Sigmoid colon (tissue), 7 donors: ENCODE results near the gene SUPT3H. TPM values are rescaled to one million over a fixed set of nuclear protein-coding genes. Genes with fewer than 3 reads are reported as not detected.

Experiments
- DNase-seq: peaks from one replicate; pipeline ENCODE4 v3.0.0-alpha.2; 2019
- H3K27ac ChIP-seq, 4 donors: fragments of 200-600 bp; sonication (generic); one replicate each; pipeline ENCODE4 v1.5.1; 2016 to 2019; ENCODE audit warnings: mild to moderate bottlenecking in 1 of 4
- H3K27me3 ChIP-seq, 3 donors: fragments of 200-600 bp; sonication (generic); one replicate each; pipeline ENCODE4 v1.5.1; 2019; ENCODE audit warnings: mild to moderate bottlenecking in 1 of 3
- H3K36me3 ChIP-seq, 4 donors: fragments of 200-600 bp; sonication (generic); one replicate each; pipeline ENCODE4 v1.5.1; 2016 to 2019
- H3K4me1 ChIP-seq, 4 donors: fragments of 200-600 bp; sonication (generic); one replicate each; pipeline ENCODE4 v1.5.1; 2017 to 2019
- H3K4me3 ChIP-seq, 4 donors: fragments of 200-600 bp; sonication (generic); one replicate each; pipeline ENCODE4 v1.5.1; 2017 to 2019; ENCODE audit warnings: mild to moderate bottlenecking in 2 of 4, moderate library complexity in 1 of 4
- H3K9me3 ChIP-seq, 4 donors: fragments of 200-600 bp in 3 of 4; sonication (generic) in 3 of 4; one replicate each; pipeline versions ENCODE4 v1.5.1 to v1.6.1; 2013 to 2019
- CTCF ChIP-seq, 4 experiments: fragments of 450-650 bp in 3 of 4; fragments of 200-600 bp in 1 of 4; IDR thresholded peaks; one replicate each; pipeline ENCODE4 v1.5.1; 2016 to 2019; ENCODE audit warnings: antibody characterized with exemption in 4 of 4, mild to moderate bottlenecking in 3 of 4, moderate library complexity in 2 of 4
- EP300 ChIP-seq, 4 donors: sonication (generic); formaldehyde crosslinking; IDR thresholded peaks; one replicate each; pipeline ENCODE4 v1.6.1; 2017; ENCODE audit warnings: antibody characterized with exemption in 4 of 4
- POLR2A ChIP-seq, 2 donors: fragments of 450-650 bp; IDR thresholded peaks; one replicate each; pipeline ENCODE4 v1.6.1; 2016; ENCODE audit warnings: antibody characterized with exemption in 2 of 2, mild to moderate bottlenecking in 2 of 2, moderate library complexity in 2 of 2
- POLR2AphosphoS5 ChIP-seq, 4 donors: sonication (generic); formaldehyde crosslinking; IDR thresholded peaks; one replicate each; pipeline ENCODE4 v1.6.1; 2017; ENCODE audit warnings: antibody characterized with exemption in 4 of 4
- WGBS, 2 donors: extraction: QIAGEN DNeasy Blood & Tissue Kit; methylation state at CpG; one replicate each; pipeline ENCODE4 v1.1.7; 2013; 5-methylcytosine and 5-hydroxymethylcytosine counted together
- intact Hi-C: fragments of 100-400 bp; cut with DNase I; formaldehyde crosslinking; loops from one replicate; pipeline ENCODE4 v1.15.1; 2023
- polyA plus RNA-seq, 3 donors: library from polyadenylated mRNA; stranded (reverse); fragments of 200-250 nt; gene quantifications; one replicate each; pipeline ENCODE4 v1.2.3, GENCODE V29; 2013
- total RNA-seq, 4 donors: library from RNA; depleted of rRNA; stranded (reverse); fragments of >200 nt; gene quantifications; one replicate each; pipeline ENCODE4 v1.1.0, GENCODE V29; 2016
- donor health status: healthy with polysubstance abuse.
- donor health status: Bipolar disorder and iron deficiency.
- donor health status: healthy.

The SUPT3H gene
- total and polyA plus RNA-seq, 7 donors = 1.6 to 18.2 (median 10.6) TPM

GRCh38 chr6:45192556-45192955 lies 185.2 kb downstream of the SUPT3H start:
- H3K27ac ChIP-seq = no peak overlapping the region
- intact Hi-C loops = no loop called here

GRCh38 chr6:45191414-45191813 lies 186.3 kb downstream of the SUPT3H start:
- Histone ChIP-seq H3K4me3 (no peak overlapping the region), H3K27ac (no peak overlapping the region), H3K9me3 (no peaks in the 10 kb centered on the region), H3K36me3 (no peaks in the 10 kb centered on the region), H3K27me3 (no peaks in the 10 kb centered on the region), H3K4me1 (no peaks in the 10 kb centered on the region)
- intact Hi-C loops = no loop called here
- no peak for DNase-seq
- WGBS, 2 donors = 61 to 90% methylated on average over 4 of the region's 4 CpGs
- TF ChIP-seq POLR2A (IDR thresholded peaks at IDR 0.05) = no peak
- no peak for TF ChIP-seq CTCF (IDR thresholded peaks at IDR 0.05)

More at GRCh38 chr6:45192556-45192955, 185.2 kb downstream of the SUPT3H start:
- TF ChIP-seq POLR2AphosphoS5 (IDR thresholded peaks at IDR 0.05) = no peak
- TF ChIP-seq EP300 (IDR thresholded peaks at IDR 0.05) = no peak
- no peak for TF ChIP-seq POLR2A (IDR thresholded peaks at IDR 0.05)
- no peak for TF ChIP-seq CTCF (IDR thresholded peaks at IDR 0.05)
- DNase-seq = no peak
- Histone ChIP-seq H3K4me3 (no peak overlapping the region), H3K27me3 (no peaks in the 10 kb centered on the region), H3K36me3 (no peaks in the 10 kb centered on the region), H3K4me1 (no peaks in the 10 kb centered on the region), H3K9me3 (no peaks in the 10 kb centered on the region)
- WGBS, 2 donors = 84 to 92% methylated on average over 2 of the region's 2 CpGs

GRCh38 chr6:45187836-45188235 lies 189.9 kb downstream of the SUPT3H start:
- Histone ChIP-seq H3K4me3 (no peak overlapping the region), H3K4me1 (no peaks in the 10 kb centered on the region), H3K27me3 (no peaks in the 10 kb centered on the region), H3K27ac (no peak overlapping the region), H3K36me3 (no peaks in the 10 kb centered on the region), H3K9me3 (no peaks in the 10 kb centered on the region)
- WGBS, 2 donors = 95% methylated on average over 2 of the region's 2 CpGs
- intact Hi-C loops = no loop called here
- TF ChIP-seq POLR2AphosphoS5 (IDR thresholded peaks at IDR 0.05) (no peak), CTCF (IDR thresholded peaks at IDR 0.05) (no peak)
- DNase-seq = no peak

- H3K36me3 ChIP-seq = no peaks in the 10 kb centered on the region
These were observed 192.1 kb downstream of the SUPT3H start for GRCh38 chr6:45185403-45186251.

More at GRCh38 chr6:45185403-45186251, 192.1 kb downstream of the SUPT3H start:
- TF ChIP-seq POLR2A (IDR thresholded peaks at IDR 0.05) (no peak), EP300 (IDR thresholded peaks at IDR 0.05) (no peak), CTCF (IDR thresholded peaks at IDR 0.05) (no peak), POLR2AphosphoS5 (IDR thresholded peaks at IDR 0.05) (no peak)
- H3K9me3 ChIP-seq = no peaks in the 10 kb centered on the region
- no peak overlapping the region for H3K27ac ChIP-seq
- no peak overlapping the region for H3K4me3 ChIP-seq
- no peaks in the 10 kb centered on the region for H3K4me1 ChIP-seq
- H3K27me3 ChIP-seq = no peaks in the 10 kb centered on the region
- no peak for DNase-seq
- 92 to 95% methylated on average over 2 of the region's 2 CpGs for WGBS, 2 donors
- intact Hi-C loops = no loop called here
